Pons (tissue), 1 donor: Measurements from ENCODE around the gene ARL2.

ENCODE experiments used
- DNase-seq: peaks from one replicate; pipeline ENCODE4 v3.0.0-alpha.2; 2016; ENCODE audit warnings: low spot score

ARL2 gene

GRCh38 chr11:65047581-65048422 is 33.8 kb downstream of the ARL2 start:
- no peak for DNase-seq

GRCh38 chr11:65051398-65051858 is 37.5 kb downstream of the ARL2 start:
- DNase-seq: no peak

GRCh38 chr11:65053827-65054508 is 40.0 kb downstream of the ARL2 start:
- no peak for DNase-seq

GRCh38 chr11:65055538-65055937 is 41.6 kb downstream of the ARL2 start:
- no peak for DNase-seq

GRCh38 chr11:65056999-65057398 is 43.0 kb downstream of the ARL2 start:
- DNase-seq: no peak

- DNase-seq: no peak
Measured at GRCh38 chr11:65057526-65057925, 43.6 kb downstream of the ARL2 start.

- DNase-seq: no peak
Measured at GRCh38 chr11:65058012-65058411, 44.1 kb downstream of the ARL2 start.

GRCh38 chr11:65058419-65059054 is 44.6 kb downstream of the ARL2 start, which contains the start of gene NAALADL1:
Gene NAALADL1 (minus strand): TSS chr11:65058553. CDS start chr11:65058521, 32 bp downstream.
- DNase-seq: no peak

- DNase-seq: no peak
Measured at GRCh38 chr11:65059523-65059922, 45.6 kb downstream of the ARL2 start.

GRCh38 chr11:65059959-65060824 is 46.2 kb downstream of the ARL2 start:
- no peak for DNase-seq

GRCh38 chr11:65060913-65061408 is 47.0 kb downstream of the ARL2 start:
- DNase-seq: no peak

GRCh38 chr11:65063532-65063931 is 49.6 kb downstream of the ARL2 start:
- DNase-seq: no peak

- DNase-seq: no peak
Measured at GRCh38 chr11:65064847-65065240, 50.9 kb downstream of the ARL2 start.

- no peak for DNase-seq
Measured at GRCh38 chr11:65065851-65066250, 51.9 kb downstream of the ARL2 start.

- no peak for DNase-seq
Measured at GRCh38 chr11:65066315-65066714, 52.4 kb downstream of the ARL2 start.

- DNase-seq: no peak
Measured at GRCh38 chr11:65066805-65067291, 52.9 kb downstream of the ARL2 start.

GRCh38 chr11:65067446-65067845 is 53.5 kb downstream of the ARL2 start:
- no peak for DNase-seq

GRCh38 chr11:65069217-65069616 is 55.3 kb downstream of the ARL2 start:
- DNase-seq: no peak
